Measurements from ENCODE around the gene FAM227A. TPM values are rescaled to one million over a fixed set of nuclear protein-coding genes. Genes with fewer than 3 reads are reported as not detected.

Gene FAM227A
- total and polyA plus RNA-seq, 2 of the 13 experiments (the other 11 are each of a cell fraction or from before 2014, with no cell fraction given) = 1.0 to 1.5 TPM

GRCh38 chr22:38681582-38682335, 25.6 kb upstream of the FAM227A start, which contains the start of gene TOMM22 (continued):
- TF ChIP-seq PAXIP1 (CRISPR knock-in tag; conservative IDR thresholded peaks at IDR 0.05) = peak; percentile 57
- TF ChIP-seq ZNF790 (CRISPR knock-in tag; IDR thresholded peaks at IDR 0.05; ENCODE audit: borderline replicate concordance) = peak; percentile 95
- peak; percentile 37 for TF ChIP-seq NFYC (CRISPR knock-in tag; IDR thresholded peaks at IDR 0.05)
- TF ChIP-seq NR1H2 (CRISPR knock-in tag; IDR thresholded peaks at IDR 0.05; ENCODE audit: borderline replicate concordance, low read depth) = no peak
- TF ChIP-seq ESRRA (CRISPR knock-in tag; IDR thresholded peaks at IDR 0.05; ENCODE audit: low read depth) = peak; percentile 82
- no peak for TF ChIP-seq U2AF2 (IDR thresholded peaks at IDR 0.05; ENCODE audit: low read depth, low read length)
- TF ChIP-seq KMT2A (CRISPR knock-in tag; IDR thresholded peaks at IDR 0.05) = peak; percentile 98
- peak; percentile 92 for TF ChIP-seq ZBTB39 (CRISPR knock-in tag; IDR thresholded peaks at IDR 0.05)
- no peak for TF ChIP-seq ARID3A (IDR thresholded peaks at IDR 0.05; ENCODE audit: low read depth, low read length)
- TF ChIP-seq POGK (CRISPR knock-in tag; conservative IDR thresholded peaks at IDR 0.05) = peak; percentile 91
- TF ChIP-seq SAFB2 (CRISPR knock-in tag; IDR thresholded peaks at IDR 0.05; ENCODE audit: borderline replicate concordance, low read depth) = 0 out of 2 replicates have a peak, but pooled peaks have one; percentile 61
- TF ChIP-seq ZNF619 (CRISPR knock-in tag; IDR thresholded peaks at IDR 0.05) = peak; percentile 90; the same call in 1 of the 2 replicates
- TF ChIP-seq ELF1 (CRISPR knock-in tag; IDR thresholded peaks at IDR 0.05) = peak; percentile 95
- TF ChIP-seq EED (CRISPR knock-in tag; IDR thresholded peaks at IDR 0.05) = peak; percentile 90
- TF ChIP-seq KAT7 (CRISPR knock-in tag; IDR thresholded peaks at IDR 0.05; ENCODE audit: borderline replicate concordance) = peak; percentile 99

Data from HepG2 (cell line).